K562 (cell line): ENCODE data around the gene ST6GALNAC2. TPM values are rescaled to one million over a fixed set of nuclear protein-coding genes. Genes with fewer than 3 reads are reported as not detected.

Experiments
- ATF7 ChIP-seq: fragments of 450-650 bp; IDR thresholded peaks from 2 replicates; pipeline ENCODE4 v1.7.1; 2014; ENCODE audit warnings: mild to moderate bottlenecking, moderate library complexity
- CBX3 ChIP-seq, 2 experiments: IDR thresholded peaks; 1 replicate in 1 of 2; 2 replicates in 1 of 2; pipeline ENCODE4 v1.6.1; 2012; ENCODE audit warnings: inconsistent platforms in 2 of 2, low read length in 2 of 2, borderline replicate concordance in 1 of 2, control low read depth in 1 of 2
- HMG20A ChIP-seq: fragments of 450-650 bp; formaldehyde crosslinking; conservative IDR thresholded peaks from 2 replicates; pipeline ENCODE4 v1.4.0; 2020; ENCODE audit warnings: mild to moderate bottlenecking, mixed read lengths
- HNRNPH1 ChIP-seq: fragments of 200-400 bp; formaldehyde crosslinking; optimal IDR thresholded peaks from 2 replicates; pipeline ENCODE3; 2017; ENCODE audit warnings: low read depth, mild to moderate bottlenecking, low read length, moderate library complexity
- MBD2 ChIP-seq: sonication (generic); IDR thresholded peaks from 2 replicates; pipeline ENCODE4 v1.6.1; 2016; ENCODE audit warnings: low read depth, borderline replicate concordance
- MYNN ChIP-seq, 2 experiments: sonication (generic); formaldehyde crosslinking in 1 of 2; IDR thresholded peaks; 2 replicates each; pipeline versions ENCODE4 v1.5.0 to v1.6.1; 2016 to 2020; ENCODE audit warnings: antibody characterized with exemption in 1 of 2, missing genetic modification reagents in 1 of 2
- NFRKB ChIP-seq: fragments of 450-650 bp; IDR thresholded peaks from 2 replicates; pipeline ENCODE4 v1.6.1; 2016; ENCODE audit warnings: low read depth
- PHB2 ChIP-seq: fragments of 450-650 bp; IDR thresholded peaks from 2 replicates; pipeline ENCODE4 v1.6.1; 2017; ENCODE audit warnings: low read depth
- PML ChIP-seq: IDR thresholded peaks from 2 replicates; pipeline ENCODE4 v1.6.1; 2012; ENCODE audit warnings: low read length, inconsistent platforms
- PRPF4 ChIP-seq: fragments of 200-400 bp; formaldehyde crosslinking; IDR thresholded peaks from one replicate; pipeline ENCODE4 v1.6.1; 2017; ENCODE audit warnings: low read length, low read depth, mild to moderate bottlenecking; ENCODE audit not compliant: insufficient read depth, poor library complexity, severe bottlenecking
- SMAD1 ChIP-seq: fragments of 150-350 bp; IDR thresholded peaks from 2 replicates; pipeline ENCODE4 v1.6.1; 2014; ENCODE audit warnings: low read length, low read depth; ENCODE audit not compliant: partially characterized antibody
- SMARCB1 ChIP-seq: IDR thresholded peaks from 2 replicates; pipeline ENCODE4 v1.6.1; 2011; ENCODE audit warnings: improper control_type of control experiment, low read depth; ENCODE audit not compliant: insufficient read length
- TEAD2 ChIP-seq: fragments of 450-650 bp; IDR thresholded peaks from 2 replicates; pipeline ENCODE4 v1.6.1; 2016; ENCODE audit warnings: missing genetic modification characterization, control low read depth, missing compliant biosample characterization
- ZNF12 ChIP-seq: sonication (generic); formaldehyde crosslinking; IDR thresholded peaks from 2 replicates; pipeline ENCODE4 v1.4.0; 2020; ENCODE audit warnings: mild to moderate bottlenecking, missing genetic modification reagents
- ZNF830 ChIP-seq: fragments of 250-450 bp; sonication (Bioruptor Pico); IDR thresholded peaks from 2 replicates; pipeline ENCODE4 v1.5.0; 2021; ENCODE audit warnings: mild to moderate bottlenecking
- polyA plus RNA-seq, 8 experiments: library from polyadenylated mRNA; depleted of rRNA in 4 of 8; stranded (reverse) in 5 of 8; unstranded in 3 of 8; fragments of >200 nt; fragmentation: Nextera tagmentation in 2 of 8; fragmentation: Illumina TruSeq in 1 of 8; extraction: Ambion mirVana in 2 of 8; extraction: Trizol in 1 of 8; gene quantifications; 2 replicates each; pipeline versions ENCODE4 v1.2.1 to v1.2.3, GENCODE V29; 2011 to 2014; ENCODE audit warnings: inconsistent platforms in 1 of 8, missing spikeins in 1 of 8
- total RNA-seq, 7 experiments: library from RNA; depleted of rRNA in 6 of 7; stranded (reverse); fragments of >200 nt in 6 of 7; fragmentation: Illumina TruSeq in 2 of 7; extraction: Trizol in 2 of 7; gene quantifications; 2 replicates each; pipeline versions ENCODE4 v1.2.1 to v1.2.3, GENCODE V29; 2011 to 2021; ENCODE audit warnings: low replicate concordance in 1 of 7
- TF ChIP-seq, protein P1 (sequence below): fragments of 250-450 bp; sonication (Bioruptor Pico); IDR thresholded peaks from 2 replicates; pipeline ENCODE4 v1.5.0; 2021; ENCODE audit warnings: mild to moderate bottlenecking, moderate library complexity
- TF ChIP-seq, protein P2 (sequence below): sonication (generic); formaldehyde crosslinking; IDR thresholded peaks from 2 replicates; pipeline ENCODE4 v1.8.0; 2022; ENCODE audit warnings: mild to moderate bottlenecking, missing genetic modification reagents
- TF ChIP-seq, protein P3 (sequence below): sonication (generic); formaldehyde crosslinking; IDR thresholded peaks from 2 replicates; pipeline ENCODE4 v1.8.1; 2023; ENCODE audit warnings: mild to moderate bottlenecking, missing genetic modification reagents
- TF ChIP-seq, protein P4 (sequence below): fragments of 250-450 bp; sonication (Bioruptor Pico); IDR thresholded peaks from 2 replicates; pipeline ENCODE4 v1.8.0; 2022; ENCODE audit warnings: moderate library complexity, mild to moderate bottlenecking, inconsistent platforms
- TF ChIP-seq, protein P5 (sequence below): fragments of 250-450 bp; sonication (Bioruptor Pico); IDR thresholded peaks from 2 replicates; pipeline ENCODE4 v1.8.0; 2022; ENCODE audit warnings: moderate library complexity, mild to moderate bottlenecking, inconsistent platforms

The ST6GALNAC2 gene
- total and polyA plus RNA-seq, 9 of the 15 experiments (the other 6 are each of a cell fraction or from before 2014, with no cell fraction given) = 0.18 TPM; not detected in 8

DNA sequence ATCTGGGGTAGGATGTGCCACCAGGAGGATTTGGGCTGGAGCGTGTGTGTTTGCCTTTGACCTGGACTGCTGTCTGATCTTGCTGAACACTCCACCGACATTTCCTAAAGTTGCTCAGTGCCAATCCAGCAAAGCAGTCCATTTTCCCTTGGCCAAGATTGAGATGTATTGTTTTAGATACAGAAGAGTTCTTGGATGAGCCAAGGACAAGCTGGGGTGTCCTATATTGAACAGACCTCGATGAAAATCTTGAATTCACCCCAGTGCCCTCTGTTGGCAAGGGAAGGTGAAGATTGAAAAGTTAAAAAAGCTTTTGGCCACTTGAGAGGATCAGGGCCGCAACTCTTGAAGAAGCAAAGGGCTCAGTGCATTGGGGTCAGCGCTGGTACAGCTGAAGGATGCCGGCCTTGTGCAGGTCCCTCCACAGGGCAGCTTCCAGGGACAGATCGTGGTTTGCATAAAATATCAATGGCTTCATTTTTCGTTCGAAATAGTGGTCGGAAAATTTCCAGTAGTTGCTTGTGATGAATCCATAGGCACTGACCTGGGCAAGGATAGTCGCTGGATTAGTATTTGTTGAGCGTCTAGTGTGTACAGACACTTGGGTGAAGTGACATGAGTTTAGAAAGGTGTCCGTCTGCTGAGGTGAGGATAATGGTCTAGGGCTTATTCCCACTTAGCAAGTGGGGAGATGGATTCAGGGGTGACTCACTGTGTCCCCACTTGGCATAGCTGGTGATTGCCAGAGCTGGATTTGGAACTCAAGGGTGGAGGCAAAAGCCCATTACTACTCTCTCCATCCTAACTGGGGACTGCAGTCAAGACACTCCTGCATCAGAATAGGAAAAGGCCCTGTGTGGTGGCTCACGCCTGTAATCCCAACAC, 19.7 kb downstream of the ST6GALNAC2 start (continued):
- TF ChIP-seq, protein P1, sequence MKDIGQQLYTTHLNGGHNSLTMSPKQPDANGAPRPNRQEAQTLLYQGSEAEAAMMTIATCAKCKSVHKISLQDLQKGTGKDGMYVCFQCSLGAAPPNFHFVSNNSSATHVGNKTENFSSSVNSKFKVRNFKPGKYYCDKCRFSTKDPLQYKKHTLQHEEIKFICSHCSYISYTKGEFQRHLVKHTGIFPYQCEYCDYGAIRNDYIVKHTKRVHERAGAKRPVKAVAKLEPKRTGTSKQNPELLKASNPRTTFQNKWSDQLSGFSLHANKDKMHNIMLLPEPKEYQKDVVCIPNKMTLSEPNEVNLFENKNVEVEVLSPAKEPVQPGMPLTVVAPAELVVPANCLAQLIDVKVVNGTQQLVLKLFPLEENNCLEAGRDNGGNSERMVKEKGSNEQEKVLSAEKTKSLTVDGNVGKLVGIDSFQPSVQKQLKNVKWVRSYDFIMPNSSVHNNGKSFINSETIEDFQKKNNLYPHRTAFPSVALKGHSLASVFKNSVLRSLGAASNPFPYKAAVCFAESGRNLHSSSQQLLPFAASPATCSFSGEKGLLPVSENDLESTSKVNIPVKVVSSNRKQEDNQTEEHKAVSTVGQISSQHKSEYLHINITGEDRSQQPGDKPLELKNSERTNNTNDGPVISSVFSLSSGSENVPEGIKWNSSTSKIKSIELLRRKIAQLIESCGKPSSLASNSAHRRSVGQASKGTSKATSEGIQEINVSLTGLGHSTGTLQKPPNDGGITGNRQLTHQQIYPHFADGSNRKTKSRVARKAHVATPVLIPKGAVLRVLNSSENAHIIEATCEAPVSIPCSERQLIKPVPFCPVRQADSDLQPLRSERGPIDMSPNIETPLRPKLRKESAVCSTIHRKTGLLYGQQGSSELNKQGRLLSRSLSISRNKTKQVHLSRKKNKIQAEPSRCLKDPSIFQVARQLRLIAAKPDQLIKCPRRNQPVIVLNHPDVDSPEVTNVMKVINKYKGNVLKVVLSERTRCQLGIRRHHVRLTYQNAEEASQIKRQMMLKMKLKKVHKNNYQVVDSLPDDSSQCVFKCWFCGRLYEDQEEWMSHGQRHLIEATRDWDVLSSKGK = no peak
- TF ChIP-seq SMARCB1 (no peak), CBX3 (IDR thresholded peaks at IDR 0.05; ENCODE audit: borderline replicate concordance in 1 of 2, low read length in 2 of 2) (no peak), PHB2 (no peak), SMAD1 (no peak), PML (no peak), ATF7 (no peak), ZNF830 (no peak), NFRKB (no peak), ZNF12 (no peak), MYNN (IDR thresholded peaks at IDR 0.05) (0 out of 2 replicates have a peak, but pooled peaks have one; percentile 44), MYNN (CRISPR knock-in tag; IDR thresholded peaks at IDR 0.05) (no peak), MBD2 (no peak), HNRNPH1 (no peak), HMG20A (CRISPR knock-in tag) (no peak), TEAD2 (tag) (no peak), PRPF4 (no peak)
- TF ChIP-seq, protein P2, sequence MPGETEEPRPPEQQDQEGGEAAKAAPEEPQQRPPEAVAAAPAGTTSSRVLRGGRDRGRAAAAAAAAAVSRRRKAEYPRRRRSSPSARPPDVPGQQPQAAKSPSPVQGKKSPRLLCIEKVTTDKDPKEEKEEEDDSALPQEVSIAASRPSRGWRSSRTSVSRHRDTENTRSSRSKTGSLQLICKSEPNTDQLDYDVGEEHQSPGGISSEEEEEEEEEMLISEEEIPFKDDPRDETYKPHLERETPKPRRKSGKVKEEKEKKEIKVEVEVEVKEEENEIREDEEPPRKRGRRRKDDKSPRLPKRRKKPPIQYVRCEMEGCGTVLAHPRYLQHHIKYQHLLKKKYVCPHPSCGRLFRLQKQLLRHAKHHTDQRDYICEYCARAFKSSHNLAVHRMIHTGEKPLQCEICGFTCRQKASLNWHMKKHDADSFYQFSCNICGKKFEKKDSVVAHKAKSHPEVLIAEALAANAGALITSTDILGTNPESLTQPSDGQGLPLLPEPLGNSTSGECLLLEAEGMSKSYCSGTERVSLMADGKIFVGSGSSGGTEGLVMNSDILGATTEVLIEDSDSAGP (CRISPR knock-in tag) = no peak
- TF ChIP-seq, protein P3, sequence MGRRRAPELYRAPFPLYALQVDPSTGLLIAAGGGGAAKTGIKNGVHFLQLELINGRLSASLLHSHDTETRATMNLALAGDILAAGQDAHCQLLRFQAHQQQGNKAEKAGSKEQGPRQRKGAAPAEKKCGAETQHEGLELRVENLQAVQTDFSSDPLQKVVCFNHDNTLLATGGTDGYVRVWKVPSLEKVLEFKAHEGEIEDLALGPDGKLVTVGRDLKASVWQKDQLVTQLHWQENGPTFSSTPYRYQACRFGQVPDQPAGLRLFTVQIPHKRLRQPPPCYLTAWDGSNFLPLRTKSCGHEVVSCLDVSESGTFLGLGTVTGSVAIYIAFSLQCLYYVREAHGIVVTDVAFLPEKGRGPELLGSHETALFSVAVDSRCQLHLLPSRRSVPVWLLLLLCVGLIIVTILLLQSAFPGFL (CRISPR knock-in tag) = 0 out of 2 replicates have a peak, but pooled peaks have one; percentile 43
- TF ChIP-seq, protein P4, sequence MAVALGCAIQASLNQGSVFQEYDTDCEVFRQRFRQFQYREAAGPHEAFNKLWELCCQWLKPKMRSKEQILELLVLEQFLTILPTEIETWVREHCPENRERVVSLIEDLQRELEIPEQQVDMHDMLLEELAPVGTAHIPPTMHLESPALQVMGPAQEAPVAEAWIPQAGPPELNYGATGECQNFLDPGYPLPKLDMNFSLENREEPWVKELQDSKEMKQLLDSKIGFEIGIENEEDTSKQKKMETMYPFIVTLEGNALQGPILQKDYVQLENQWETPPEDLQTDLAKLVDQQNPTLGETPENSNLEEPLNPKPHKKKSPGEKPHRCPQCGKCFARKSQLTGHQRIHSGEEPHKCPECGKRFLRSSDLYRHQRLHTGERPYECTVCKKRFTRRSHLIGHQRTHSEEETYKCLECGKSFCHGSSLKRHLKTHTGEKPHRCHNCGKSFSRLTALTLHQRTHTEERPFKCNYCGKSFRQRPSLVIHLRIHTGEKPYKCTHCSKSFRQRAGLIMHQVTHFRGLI (CRISPR knock-in tag) = no peak
- TF ChIP-seq, protein P5, sequence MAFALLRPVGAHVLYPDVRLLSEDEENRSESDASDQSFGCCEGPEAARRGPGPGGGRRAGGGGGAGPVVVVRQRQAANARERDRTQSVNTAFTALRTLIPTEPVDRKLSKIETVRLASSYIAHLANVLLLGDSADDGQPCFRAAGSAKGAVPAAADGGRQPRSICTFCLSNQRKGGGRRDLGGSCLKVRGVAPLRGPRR = no peak
